ENCODE measurements around the gene RUFY3. TPM values are rescaled to one million over a fixed set of nuclear protein-coding genes. Genes with fewer than 3 reads are reported as not detected.
"Not testable (repeated sequence)": the region's sequence is repeated elsewhere in the genome, so short reads cannot be mapped to it uniquely, and the experiment has no call there.

RUFY3 gene
- total RNA-seq, 2 experiments from 2014 or later, result 12.7 to 22.8 TPM

DNA sequence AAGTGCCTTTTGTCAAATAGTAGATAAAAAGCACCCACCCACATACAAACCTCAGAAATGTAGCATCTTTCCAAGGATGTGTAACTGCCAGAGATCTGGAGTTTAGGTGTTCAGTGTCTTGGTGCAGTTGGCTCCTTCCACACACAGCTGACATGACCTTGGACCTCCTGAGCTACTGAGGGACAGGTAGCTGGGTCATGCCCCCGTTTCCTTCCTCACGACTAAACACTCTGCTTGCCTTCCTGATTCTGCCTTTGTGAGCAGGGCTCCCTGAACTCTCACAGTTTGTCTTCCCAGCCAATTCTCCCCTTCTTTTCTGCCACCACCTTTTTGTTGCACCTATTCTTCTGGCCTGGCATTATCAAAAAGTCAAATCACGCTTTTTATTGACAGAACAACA, 10.2 kb upstream of the RUFY3 start:
- no peak overlapping the region for H3K4me3 Mint-ChIP-seq
- H3K27me3 Mint-ChIP-seq, result no peaks in the 10 kb centered on the region
- DNase-seq (no peak), ATAC-seq (no peak)
- CTCF ChIA-PET, result interaction anchor here (1.9 kb wide), 1 partner anchor 23 kb away, joined by 5 read pairs; no protein-coding TSS in a partner anchor
- no peaks in the 10 kb centered on the region for H3K36me3 Mint-ChIP-seq
- H3K27ac Mint-ChIP-seq, result peak overlapping the region; percentile 2
- peaks cover 33% of the 10 kb centered on the region for H3K4me1 Mint-ChIP-seq
- no peaks in the 10 kb centered on the region for H3K9me3 Mint-ChIP-seq (ENCODE audit: low read depth)

DNA sequence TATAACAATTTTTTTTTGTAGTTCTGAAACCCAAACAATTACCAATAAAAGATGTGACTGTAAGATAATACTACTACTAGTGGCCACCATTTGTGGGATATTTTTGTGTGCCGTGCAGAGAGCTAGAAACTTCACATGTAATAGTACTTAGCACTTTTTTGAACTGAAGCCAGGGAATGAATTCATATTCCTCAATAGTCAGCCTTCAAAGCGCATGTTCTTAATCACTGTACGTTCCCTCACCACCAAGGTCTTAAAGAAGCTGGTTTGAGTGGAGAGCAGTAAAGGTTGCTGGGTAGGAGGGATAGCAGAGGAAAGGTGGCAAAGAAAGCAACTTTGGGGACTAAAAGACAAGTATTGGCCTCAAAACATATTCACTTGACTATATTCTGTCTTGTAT, 9.6 kb upstream of the RUFY3 start:
- Mint-ChIP-seq H3K4me1 (peaks cover 32% of the 10 kb centered on the region), H3K36me3 (no peaks in the 10 kb centered on the region), H3K27ac (no peak overlapping the region), H3K9me3 (ENCODE audit: low read depth) (no peaks in the 10 kb centered on the region), H3K27me3 (no peaks in the 10 kb centered on the region), H3K4me3 (no peak overlapping the region)
- CTCF ChIA-PET, result interaction anchor here (1.9 kb wide), 1 partner anchor 22 kb away, joined by 5 read pairs; no protein-coding TSS in a partner anchor
- DNase-seq, result no peak
- ATAC-seq, result no peak

DNA sequence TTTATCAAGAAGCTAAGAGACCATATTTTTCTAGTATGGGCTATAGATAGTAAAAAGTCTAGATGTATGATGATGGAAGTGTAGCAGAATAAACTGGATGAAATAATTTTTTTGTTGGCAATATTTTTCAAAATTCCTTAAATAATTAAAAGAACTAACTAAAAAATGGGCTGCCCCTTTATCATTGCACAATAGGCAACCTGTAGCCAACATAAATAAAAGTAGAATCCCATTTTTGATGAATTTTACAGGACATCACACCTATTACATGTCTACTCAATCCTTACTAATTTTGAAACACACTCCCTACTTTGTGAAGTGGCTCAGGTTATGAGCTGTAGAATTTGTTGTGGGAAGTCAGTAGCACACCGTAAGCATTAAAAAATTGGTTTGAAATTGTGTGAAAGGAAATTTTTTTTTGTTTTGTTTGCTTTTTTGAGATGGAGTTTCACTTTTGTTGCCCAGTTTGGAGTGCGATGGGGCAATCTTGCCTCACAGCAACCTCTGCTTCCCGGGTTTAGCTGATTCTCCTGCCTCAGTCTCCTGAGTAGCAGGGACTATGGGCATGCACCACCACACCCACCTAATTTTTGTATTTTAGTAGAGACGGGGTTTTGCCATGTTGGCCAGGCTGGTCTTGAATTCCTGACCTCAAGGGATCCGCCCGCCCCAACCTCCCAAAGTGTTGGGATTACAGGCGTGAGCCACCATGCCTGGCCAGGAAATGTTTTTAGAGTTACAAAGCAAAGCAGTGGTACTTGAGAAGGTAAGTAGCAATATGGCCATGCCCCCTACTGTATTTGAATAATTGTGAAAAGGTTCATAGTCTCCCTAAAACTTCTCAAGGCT, 8.9 kb upstream of the RUFY3 start:
- H3K4me1 Mint-ChIP-seq, result peaks cover 32% of the 10 kb centered on the region
- no peaks in the 10 kb centered on the region for H3K36me3 Mint-ChIP-seq
- no peak for DNase-seq
- no peaks in the 10 kb centered on the region for H3K9me3 Mint-ChIP-seq (ENCODE audit: low read depth)
- H3K27ac Mint-ChIP-seq, result no peak overlapping the region
- no peaks in the 10 kb centered on the region for H3K27me3 Mint-ChIP-seq
- no peak overlapping the region for H3K4me3 Mint-ChIP-seq
- no peak for ATAC-seq
- CTCF ChIA-PET, result interaction anchor here (1.9 kb wide), 1 partner anchor 22 kb away, joined by 5 read pairs; no protein-coding TSS in a partner anchor

DNA sequence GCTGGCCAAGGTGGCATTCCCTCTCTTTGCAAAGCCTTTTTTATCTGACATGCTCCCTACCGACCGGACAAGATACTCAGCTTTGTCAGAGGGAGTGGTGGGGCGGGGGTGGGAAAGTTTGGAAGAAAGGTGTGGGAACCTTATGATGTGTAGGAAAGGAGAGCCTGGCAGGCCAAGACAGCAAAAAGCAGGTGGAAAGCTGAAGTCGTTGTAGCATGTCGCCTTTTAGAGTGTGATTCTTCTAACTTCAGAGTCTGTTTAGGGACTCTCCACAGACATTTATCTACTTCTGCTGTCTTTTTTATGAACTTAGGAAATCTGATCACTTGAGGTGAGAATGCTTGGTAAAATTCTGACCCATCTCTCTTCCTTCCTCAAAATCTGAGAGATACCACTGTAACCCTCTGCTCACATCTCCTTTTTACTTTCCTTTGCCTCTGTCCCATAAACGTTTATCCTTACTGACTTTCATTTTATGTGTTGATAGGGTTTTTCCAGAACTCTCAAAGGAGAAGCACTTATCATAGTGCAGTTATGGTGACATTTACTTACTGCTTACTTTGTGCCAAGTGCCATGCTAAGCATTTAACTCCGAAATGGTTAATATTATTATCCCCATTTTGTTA, 8.2 kb upstream of the RUFY3 start:
- H3K36me3 Mint-ChIP-seq, result no peaks in the 10 kb centered on the region
- H3K4me1 Mint-ChIP-seq, result peaks cover 32% of the 10 kb centered on the region
- DNase-seq, result no peak
- H3K9me3 Mint-ChIP-seq (ENCODE audit: low read depth), result no peaks in the 10 kb centered on the region
- no peak overlapping the region for H3K4me3 Mint-ChIP-seq
- no peak for ATAC-seq
- H3K27ac Mint-ChIP-seq, result no peak overlapping the region
- H3K27me3 Mint-ChIP-seq, result no peaks in the 10 kb centered on the region
- CTCF ChIA-PET, result interaction anchor here (1.9 kb wide), 1 partner anchor 21 kb away, joined by 5 read pairs; no protein-coding TSS in a partner anchor

DNA sequence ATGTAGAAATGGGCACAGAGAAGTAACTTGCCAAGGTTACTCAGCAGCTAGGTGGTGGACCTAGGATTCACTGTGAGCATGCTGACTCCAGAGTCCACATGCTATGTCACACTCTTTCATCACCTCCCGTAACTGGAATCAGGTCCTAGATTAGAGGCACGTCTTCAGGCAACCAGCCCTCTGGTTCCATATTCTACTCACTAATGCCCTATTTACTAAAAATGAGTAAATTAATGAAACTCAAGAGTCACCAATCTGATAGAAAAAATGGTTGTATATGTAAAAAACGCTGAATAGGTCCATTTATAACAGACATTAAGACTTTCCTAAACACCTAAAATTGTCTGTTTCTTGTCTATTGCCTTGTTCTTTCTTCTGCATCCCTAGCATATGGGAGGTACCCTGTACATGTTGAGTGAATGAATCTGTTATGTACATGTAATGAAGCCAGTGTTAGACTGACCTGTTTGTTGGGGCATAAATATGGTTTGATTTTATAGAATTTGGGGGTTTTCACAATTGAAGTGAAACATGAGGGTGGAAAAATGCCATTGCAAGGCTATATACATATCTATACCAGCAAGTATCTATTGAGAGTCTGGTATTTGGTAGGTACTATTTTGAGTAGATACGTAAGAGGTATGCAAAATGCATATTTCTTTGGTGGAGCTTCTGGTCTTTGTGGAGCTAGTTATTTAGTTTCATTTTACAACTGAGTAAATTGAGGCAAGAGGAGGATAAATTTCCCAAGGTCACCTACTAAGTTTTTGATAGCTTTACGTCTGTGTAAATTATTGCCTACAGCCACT, 7.5 kb upstream of the RUFY3 start:
- H3K27me3 Mint-ChIP-seq, result no peaks in the 10 kb centered on the region
- no peaks in the 10 kb centered on the region for H3K9me3 Mint-ChIP-seq (ENCODE audit: low read depth)
- H3K27ac Mint-ChIP-seq, result no peak overlapping the region
- CTCF ChIA-PET, result interaction anchor here (1.8 kb wide), 1 partner anchor 8 kb away, joined by 5 read pairs; no protein-coding TSS in a partner anchor
- peaks cover 32% of the 10 kb centered on the region for H3K4me1 Mint-ChIP-seq
- DNase-seq (no peak), ATAC-seq (no peak)
- no peak overlapping the region for H3K4me3 Mint-ChIP-seq
- no peaks in the 10 kb centered on the region for H3K36me3 Mint-ChIP-seq

DNA sequence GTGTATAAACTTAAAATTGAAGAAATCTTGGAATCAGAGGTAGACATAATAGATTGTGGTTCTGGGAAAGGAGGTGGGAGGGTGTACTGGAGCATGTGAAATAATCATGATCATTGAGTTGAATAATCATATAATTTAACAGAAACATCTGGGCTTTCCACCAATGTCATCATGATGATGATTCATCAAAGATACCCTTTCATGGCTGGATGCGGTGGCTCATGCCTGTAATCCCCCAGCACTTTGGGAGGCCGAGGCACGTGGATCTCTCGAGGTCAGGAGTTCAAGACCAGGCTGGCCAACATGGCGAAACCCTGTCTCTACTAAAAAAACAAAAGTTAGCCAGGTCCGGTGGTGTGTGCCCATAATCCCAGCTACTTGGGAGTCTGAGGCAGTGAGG, 6.7 kb upstream of the RUFY3 start:
- ATAC-seq (no peak), DNase-seq (no peak)
- CTCF ChIA-PET, result interaction anchor here (1.8 kb wide), 1 partner anchor 9 kb away, joined by 5 read pairs; no protein-coding TSS in a partner anchor
- H3K4me1 Mint-ChIP-seq, result peaks cover 31% of the 10 kb centered on the region
- no peaks in the 10 kb centered on the region for H3K27me3 Mint-ChIP-seq
- no peak overlapping the region for H3K27ac Mint-ChIP-seq
- H3K36me3 Mint-ChIP-seq, result no peaks in the 10 kb centered on the region
- no peak overlapping the region for H3K4me3 Mint-ChIP-seq
- no peaks in the 10 kb centered on the region for H3K9me3 Mint-ChIP-seq (ENCODE audit: low read depth)

DNA sequence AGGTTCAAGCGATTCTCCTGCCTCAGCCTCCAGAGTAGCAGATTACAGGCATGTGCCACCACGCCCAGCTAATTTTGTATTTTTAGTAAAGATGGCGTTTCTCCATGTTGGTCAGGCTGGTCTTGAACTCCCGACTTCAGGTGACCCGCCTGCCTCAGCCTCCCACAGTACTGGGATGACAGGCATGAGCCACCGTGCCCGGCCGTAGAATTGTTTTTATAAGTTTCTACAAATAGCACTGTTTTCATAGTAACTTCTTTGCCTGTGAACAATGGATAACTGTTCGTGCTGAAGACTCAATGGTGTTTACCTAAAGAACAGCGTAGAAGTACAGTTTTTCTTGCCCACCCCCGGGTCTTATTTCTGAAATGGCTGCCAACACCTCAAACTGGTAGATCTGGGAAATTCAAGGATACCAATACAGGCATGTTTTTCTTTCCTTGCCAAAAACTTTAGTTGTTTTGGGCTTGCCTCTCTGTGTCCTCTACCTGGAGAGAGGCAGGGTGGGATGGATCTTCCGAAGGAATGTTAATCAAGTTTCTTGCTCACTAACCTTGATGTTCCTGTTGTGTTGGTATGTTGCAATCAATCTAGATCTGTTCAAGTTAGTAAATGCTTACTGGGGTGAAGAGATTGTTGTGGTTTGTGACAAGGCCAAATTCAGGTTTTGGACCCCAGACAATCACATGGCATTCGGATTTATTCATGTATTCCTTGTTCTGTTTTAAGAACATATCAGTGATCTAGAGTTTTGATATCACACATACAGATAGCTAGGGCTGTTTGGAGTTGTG, 2.8 kb upstream of the RUFY3 start:
- DNase-seq (no peak), ATAC-seq (no peak)
- Mint-ChIP-seq H3K9me3 (ENCODE audit: low read depth) (no peaks in the 10 kb centered on the region), H3K27ac (no peak overlapping the region), H3K4me1 (peaks cover 21% of the 10 kb centered on the region), H3K27me3 (no peaks in the 10 kb centered on the region), H3K4me3 (no peak overlapping the region), H3K36me3 (no peaks in the 10 kb centered on the region)
- CTCF ChIA-PET, result no interaction called here

DNA sequence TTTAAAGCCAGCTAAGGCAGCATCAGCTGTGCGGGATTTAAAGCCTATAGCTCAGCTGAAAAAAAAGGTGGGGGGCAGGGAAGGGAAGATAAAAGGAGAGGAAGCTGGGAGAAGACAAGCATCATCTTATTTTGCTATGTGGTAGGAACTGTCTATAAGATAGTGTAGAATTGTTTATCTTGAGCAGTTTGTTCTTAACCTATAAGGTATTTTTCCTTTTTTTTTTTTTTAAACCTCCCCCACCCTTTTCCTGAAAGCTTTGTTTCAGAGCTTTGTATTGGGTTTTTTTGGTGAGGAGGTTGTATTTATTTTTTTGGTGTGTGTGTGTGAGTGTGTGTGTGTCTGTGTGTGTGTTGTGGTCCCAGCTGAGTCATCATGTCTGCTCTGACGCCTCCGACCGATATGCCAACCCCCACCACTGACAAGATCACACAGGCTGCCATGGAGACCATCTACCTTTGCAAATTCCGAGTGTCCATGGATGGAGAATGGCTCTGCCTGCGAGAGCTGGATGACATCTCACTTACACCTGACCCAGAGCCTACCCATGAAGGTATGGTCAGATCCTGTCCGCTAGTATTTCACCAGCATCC, 531 bp downstream of the RUFY3 start:
- CTCF ChIA-PET, result interaction anchor here (0.9 to 5.1 kb wide), 4 partner anchors 13 to 18 kb away, joined by 3 to 24 read pairs (median 5); no protein-coding TSS in a partner anchor
- ATAC-seq (peak; percentile 75), DNase-seq (peak; percentile 62)
- H3K4me1 Mint-ChIP-seq, result peaks cover 16% of the 10 kb centered on the region
- H3K27me3 Mint-ChIP-seq, result no peaks in the 10 kb centered on the region
- H3K36me3 Mint-ChIP-seq, result no peaks in the 10 kb centered on the region
- H3K4me3 Mint-ChIP-seq, result peak overlapping the region; percentile 7
- no peaks in the 10 kb centered on the region for H3K9me3 Mint-ChIP-seq (ENCODE audit: low read depth)
- peak overlapping the region; percentile 7 for H3K27ac Mint-ChIP-seq

DNA sequence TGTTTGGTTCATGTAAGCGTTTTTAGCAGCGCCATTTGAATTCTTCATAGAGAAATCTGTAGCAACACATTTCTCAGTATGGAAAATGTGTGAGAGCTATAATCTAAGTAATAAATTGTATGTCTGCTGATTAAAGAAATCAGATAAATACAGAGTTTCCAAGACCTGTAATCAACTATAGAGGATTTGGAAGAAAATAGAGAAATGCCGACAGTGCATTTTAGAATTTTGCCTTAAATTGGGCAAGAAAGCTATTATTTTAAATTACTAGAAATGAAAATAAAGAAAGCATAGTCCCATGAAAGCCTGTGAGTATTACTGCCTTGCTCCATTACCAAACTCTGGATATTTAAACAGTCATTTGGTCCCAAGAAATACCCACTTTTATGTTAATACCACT, 2.7 kb downstream of the RUFY3 start:
- H3K27ac Mint-ChIP-seq, result no peak overlapping the region
- peaks cover 16% of the 10 kb centered on the region for H3K4me1 Mint-ChIP-seq
- no peaks in the 10 kb centered on the region for H3K36me3 Mint-ChIP-seq
- ATAC-seq, result no peak
- CTCF ChIA-PET, result interaction anchor here (1.5 to 5.1 kb wide), 2 partner anchors 11 to 14 kb away, joined by 4 to 24 read pairs; no protein-coding TSS in a partner anchor
- no peaks in the 10 kb centered on the region for H3K9me3 Mint-ChIP-seq (ENCODE audit: low read depth)
- H3K27me3 Mint-ChIP-seq, result no peaks in the 10 kb centered on the region
- no peak overlapping the region for H3K4me3 Mint-ChIP-seq
- DNase-seq, result no peak

DNA sequence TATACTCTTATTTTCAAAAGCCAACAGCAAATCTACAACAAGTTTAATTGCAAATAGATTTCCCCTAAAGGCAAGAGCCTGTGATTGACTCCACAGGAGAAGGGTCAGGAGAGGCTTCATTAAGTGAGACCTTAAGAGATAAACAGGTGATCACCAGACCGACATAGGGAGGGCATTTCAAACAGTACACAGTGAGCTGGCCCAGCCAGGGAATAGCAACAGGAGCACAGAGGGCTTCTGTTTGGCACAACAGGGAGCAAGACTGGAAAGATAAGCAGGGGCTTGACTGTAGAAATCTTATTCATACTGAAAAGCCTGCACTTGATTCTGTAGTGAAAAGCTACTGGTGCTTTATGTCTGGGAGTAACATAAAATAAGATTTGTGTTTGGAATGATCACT, 3.9 kb downstream of the RUFY3 start:
- Mint-ChIP-seq H3K9me3 (ENCODE audit: low read depth) (no peaks in the 10 kb centered on the region), H3K4me1 (peaks cover 16% of the 10 kb centered on the region)

DNA sequence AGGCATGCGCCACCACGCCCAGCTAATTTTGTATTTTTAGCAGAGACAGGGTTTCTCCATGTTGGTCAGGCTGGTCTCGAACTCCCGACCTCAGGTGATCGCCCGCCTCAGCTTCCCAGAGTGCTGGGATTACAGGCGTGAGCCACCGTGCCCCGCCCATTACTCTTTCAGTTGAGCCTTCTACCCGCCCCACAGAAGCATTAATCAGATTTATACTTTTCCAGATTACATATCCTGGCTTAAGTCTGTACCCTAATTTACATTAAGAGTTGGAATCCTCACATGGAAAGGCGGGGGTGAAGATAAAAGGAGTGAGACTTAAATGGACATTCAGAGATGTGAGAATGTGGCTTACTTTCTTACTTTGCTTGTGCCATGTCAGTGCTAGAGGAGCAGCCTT, 4.8 kb downstream of the RUFY3 start:
- H3K9me3 Mint-ChIP-seq (ENCODE audit: low read depth); ATAC-seq; H3K4me3 Mint-ChIP-seq; H3K27ac Mint-ChIP-seq; H3K27me3 Mint-ChIP-seq; H3K36me3 Mint-ChIP-seq; DNase-seq: not testable (repeated sequence)
- H3K4me1 Mint-ChIP-seq, result peaks cover 16% of the 10 kb centered on the region
- CTCF ChIA-PET, result interaction anchor here (5.1 kb wide), 1 partner anchor 9 kb away, joined by 24 read pairs; no protein-coding TSS in a partner anchor

More for the DNA sequence above, 3.9 kb downstream of the RUFY3 start:
- Mint-ChIP-seq H3K4me3 (no peak overlapping the region), H3K36me3 (no peaks in the 10 kb centered on the region), H3K27me3 (no peaks in the 10 kb centered on the region), H3K27ac (no peak overlapping the region)
- CTCF ChIA-PET, result interaction anchor here (5.1 kb wide), 1 partner anchor 9 kb away, joined by 24 read pairs; no protein-coding TSS in a partner anchor
- DNase-seq (no peak), ATAC-seq (no peak)

DNA sequence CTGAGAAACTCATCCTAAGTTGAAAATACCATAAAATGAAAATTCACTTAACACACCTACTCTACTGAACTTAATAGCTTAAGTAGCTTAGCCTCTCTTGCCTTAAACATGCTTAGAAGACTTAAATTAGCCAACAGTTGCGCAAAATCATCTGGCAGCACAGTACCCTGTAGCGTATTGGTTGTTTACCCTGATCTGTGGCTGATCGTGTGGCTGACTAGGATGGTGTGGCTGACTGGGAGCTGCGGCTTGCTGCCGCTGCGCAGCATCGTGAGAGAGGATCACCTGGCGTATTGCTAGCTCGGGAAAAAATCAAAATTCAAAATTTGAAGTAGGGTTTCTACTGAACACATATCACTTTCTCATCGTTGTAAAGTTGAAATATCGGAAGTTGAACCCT, 6.3 kb downstream of the RUFY3 start:
- Mint-ChIP-seq H3K4me3 (no peak overlapping the region), H3K9me3 (ENCODE audit: low read depth) (no peaks in the 10 kb centered on the region), H3K4me1 (peaks cover 3% of the 10 kb centered on the region), H3K27ac (no peak overlapping the region), H3K27me3 (no peaks in the 10 kb centered on the region), H3K36me3 (no peaks in the 10 kb centered on the region)
- ATAC-seq (no peak), DNase-seq (no peak)
- CTCF ChIA-PET, result interaction anchor here (2.1 kb wide), 1 partner anchor 9 kb away, joined by 10 read pairs; no protein-coding TSS in a partner anchor

Data from activated CD8-positive, alpha-beta memory T cell treated with anti-CD3 and anti-CD28 coated beads, Interleukin-2, amount 10 ng/mL, durations not matched to agents 7 days and 5 days (primary cell).